ENCODE results near the gene GRK3.
A peak's percentile ranks its signal among the peaks of the same experiment; 100 is the strongest.
"Not testable (repeated sequence)": the region's sequence is repeated elsewhere in the genome, so short reads cannot be mapped to it uniquely, and the experiment has no call there.

Gene GRK3

DNA sequence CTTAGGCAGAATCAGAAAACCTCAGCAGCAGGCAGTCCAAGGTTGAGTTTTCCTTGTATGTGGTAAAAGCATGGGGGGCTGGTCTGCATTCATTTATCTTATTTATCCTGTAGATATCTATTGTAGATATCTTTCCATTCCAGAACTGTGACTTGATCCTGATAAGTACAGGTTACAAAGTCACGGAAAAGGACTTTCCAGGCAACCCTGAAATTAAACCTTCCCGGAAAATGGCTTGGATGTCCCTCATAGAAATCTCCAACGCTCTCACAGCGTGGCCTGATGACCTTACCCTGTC, 128.7 kb downstream of the GRK3 start:
- no peak for DNase-seq (ENCODE audit: insufficient read length, low spot score)
- no peak for FAIRE-seq

DNA sequence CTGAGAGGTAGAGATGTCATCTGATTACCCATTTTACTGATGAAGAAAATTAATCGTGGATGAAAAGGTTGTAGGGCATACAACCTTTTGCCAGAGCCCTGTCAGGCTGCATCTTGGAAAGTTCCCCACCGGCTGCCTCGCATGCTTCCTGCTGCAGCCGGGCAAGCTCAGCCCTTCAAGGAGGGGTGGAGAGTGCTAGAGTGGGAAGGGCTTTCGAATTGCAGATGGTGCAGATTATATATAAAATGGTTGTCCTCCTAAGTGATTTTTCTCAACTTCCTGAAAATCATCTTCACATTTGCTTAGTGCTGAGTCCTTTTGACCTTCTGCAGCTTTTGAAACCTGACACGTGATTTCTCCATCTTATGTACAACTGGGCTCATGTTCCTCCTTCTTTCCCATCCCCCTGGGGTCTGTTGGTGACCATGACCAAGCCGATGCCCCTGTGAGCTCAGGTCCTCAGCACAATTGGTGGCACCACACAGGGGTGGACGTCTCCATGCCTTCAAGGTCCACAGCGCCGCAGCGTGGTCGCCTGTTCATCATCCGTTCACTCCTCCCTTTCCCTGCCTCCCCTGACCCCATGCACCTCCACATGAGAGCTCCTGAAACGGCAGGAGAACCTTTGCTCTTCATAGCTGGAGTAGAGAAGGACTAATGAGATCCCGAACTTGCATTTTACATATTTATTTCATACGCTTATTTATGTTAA, 129.9 kb downstream of the GRK3 start:
- no peak for DNase-seq (ENCODE audit: insufficient read length, low spot score)
- no peak for FAIRE-seq

DNA sequence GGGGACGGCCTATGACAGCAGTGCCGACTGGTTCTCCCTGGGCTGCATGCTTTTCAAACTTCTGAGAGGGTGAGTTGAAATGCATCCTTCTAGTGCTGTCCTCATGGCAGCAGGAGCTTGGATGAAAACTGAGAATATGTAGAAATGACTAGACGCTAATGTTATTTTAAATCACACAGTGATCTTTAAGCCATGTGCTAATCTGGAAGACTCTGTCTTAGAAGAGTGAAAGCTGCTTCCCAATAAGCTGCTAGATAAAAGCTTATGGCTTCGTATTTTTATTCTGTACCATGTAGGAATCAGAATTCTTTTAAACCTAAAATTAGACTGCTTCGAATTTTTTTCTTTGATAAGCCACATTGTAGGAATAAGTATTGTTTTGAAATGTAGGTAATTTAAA, 130.7 kb downstream of the GRK3 start:
- FAIRE-seq, result no peak
- no peak for DNase-seq (ENCODE audit: insufficient read length, low spot score)

DNA sequence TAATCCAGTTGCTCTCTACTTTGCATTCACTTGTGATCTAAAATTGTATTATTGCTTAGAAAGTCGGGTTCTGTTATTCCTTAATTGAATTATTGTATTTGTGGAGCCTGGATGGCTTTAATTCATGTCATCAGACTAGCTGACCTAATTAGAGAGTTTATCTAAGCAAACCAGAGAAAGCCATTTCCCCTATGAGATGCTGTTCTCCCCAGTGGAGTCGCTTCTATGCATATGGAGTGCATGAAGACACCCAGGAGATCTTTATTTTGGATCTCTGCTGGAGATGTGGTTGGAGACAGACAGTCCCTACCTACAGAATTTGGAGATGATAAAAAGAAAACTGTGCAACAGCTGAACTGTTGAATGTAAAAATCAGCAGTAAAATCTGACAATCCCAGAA, 132.3 kb downstream of the GRK3 start:
- no peak for DNase-seq (ENCODE audit: insufficient read length, low spot score)
- FAIRE-seq, result no peak

DNA sequence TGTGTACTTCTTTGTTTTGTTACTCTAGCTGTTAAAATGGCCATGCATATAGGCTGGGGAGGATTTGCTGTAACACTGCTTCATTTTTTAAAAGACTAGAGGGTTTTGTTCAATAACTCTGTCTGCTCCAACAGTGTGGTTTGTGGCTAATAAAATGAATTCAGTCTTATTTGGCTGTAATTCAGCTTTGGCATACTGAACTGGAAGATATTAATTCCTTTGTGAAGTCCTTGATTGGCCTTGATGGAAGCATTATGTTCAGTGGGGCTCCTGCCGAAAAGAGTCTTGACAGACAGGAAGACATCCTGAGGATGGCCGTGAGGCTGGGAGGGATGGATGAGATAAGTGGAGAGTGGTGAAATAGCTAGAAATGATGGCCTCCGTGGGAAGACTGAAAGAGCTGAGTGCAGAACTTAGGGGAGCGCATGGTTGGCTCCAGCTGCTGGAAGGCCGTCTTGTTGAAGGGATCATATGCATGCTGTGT, 132.7 kb downstream of the GRK3 start:
- FAIRE-seq, result no peak

DNA sequence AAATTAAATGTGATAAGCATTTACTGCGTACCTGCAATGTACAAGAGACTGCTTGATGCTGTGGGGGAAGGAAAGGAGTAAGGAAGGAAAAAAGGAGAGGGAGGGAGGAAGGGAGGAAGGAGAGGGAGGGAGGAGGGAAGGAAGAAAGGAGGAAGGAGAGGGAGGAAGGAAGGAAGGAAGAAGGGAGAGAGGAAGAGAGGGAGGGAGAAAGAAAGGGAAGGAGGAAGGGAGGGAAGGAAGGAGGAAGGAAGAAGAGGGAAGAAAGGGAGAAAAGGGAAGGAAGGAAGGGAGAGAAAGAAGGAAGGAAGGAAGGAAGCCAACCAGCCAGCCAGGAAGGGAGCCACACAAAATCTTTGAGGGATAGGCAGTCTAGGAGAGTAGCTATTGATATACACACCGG, 133.5 kb downstream of the GRK3 start:
- FAIRE-seq (no peak), DNase-seq (ENCODE audit: insufficient read length, low spot score) (no peak)

More for the DNA sequence above, 132.7 kb downstream of the GRK3 start:
- DNase-seq (ENCODE audit: insufficient read length, low spot score), result no peak

DNA sequence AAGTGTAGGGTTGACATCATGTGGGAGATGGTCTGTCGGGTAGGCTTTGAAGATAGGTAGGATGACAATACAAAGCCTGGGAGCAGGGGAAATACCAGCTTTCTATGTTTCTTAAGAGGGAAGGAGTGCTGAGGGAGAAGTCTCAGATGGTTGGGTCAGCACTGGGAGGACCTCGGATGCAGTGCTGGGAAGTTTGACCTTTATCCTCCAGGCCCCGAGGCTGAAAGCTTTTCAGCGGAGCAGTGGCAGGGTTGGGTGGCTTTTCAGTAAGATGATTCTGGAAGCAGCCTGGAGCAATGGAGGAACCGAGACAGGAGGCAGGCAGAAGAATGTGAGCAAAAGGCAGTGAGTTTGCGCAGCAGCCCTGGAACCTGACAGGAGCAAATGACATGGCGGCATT, 134.0 kb downstream of the GRK3 start:
- FAIRE-seq, result no peak

DNA sequence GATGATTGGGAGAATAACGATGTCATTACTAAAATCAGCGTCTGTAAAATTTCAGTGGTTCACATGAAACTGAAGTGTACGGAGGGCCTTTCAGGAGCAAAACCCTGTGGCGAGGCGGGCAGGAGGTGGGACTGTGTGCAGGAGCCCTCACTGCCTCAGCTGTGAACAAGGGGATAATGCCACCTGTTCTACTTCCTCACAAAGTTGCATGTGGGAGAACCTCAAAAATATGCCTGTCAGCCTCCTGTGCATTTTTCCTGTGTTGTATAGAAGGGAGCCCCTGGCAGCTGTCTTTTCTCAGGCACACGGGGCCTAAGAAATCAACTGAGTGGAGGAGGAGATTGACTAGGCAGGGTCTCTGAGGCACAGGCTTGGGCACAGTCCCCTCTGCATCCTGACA, 134.5 kb downstream of the GRK3 start:
- FAIRE-seq (no peak), DNase-seq (ENCODE audit: insufficient read length, low spot score) (no peak)

More for the DNA sequence above, 134.0 kb downstream of the GRK3 start:
- DNase-seq (ENCODE audit: insufficient read length, low spot score), result no peak

DNA sequence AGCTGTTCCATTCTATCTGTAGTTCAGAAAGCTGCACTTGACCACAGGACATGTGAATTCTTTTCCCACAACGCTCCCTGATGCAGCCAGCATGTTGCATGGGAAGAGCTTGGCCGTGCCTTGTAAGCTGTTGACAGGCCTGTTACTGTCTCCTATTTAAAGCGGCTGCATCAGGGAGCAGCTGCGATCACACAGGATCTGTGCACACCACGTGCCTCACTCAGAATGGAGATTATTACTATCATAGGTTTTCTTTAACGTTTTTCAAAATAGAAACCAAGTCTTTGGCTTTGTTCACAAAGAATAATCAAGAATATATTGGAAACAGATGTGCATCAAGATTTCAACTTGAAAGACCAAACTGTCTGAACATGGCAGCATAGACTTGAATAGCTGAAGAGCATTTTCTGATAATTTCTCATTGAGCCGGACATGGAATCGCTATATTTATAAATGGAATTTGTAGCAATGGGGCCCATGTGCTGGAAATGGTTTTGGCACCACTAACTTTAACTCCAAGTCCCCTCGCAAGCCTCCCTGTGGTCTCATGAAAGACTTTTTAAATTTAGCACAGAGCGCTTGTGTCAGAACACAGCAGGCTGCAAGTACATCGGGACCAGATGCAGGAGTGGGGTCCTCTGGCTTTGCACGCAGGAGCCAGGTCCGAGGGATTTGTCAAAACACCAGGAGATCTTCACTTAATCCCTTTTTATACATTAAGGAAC, 136.7 kb downstream of the GRK3 start:
- DNase-seq (ENCODE audit: insufficient read length, low spot score) (no peak), FAIRE-seq (no peak)

DNA sequence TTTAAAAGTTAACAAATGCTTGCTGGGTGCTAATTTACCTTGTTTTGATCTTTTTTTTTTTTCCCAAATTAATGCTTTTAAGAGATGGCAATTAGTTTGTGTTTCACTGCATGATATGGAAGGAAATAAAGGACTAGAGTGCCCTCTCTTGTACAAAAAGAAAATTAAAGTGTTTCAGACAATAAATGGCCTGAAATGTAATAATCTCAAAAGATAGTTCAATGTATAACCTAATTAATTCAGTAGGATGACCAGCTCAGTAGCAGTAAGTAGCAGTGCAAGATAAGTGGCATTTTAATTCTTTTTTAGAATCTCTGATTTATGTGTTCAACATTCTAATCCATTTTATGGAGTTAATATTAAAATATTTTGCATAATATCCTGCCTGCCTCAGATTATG, 137.6 kb downstream of the GRK3 start:
- DNase-seq (ENCODE audit: insufficient read length, low spot score) (no peak), FAIRE-seq (peak; percentile 23)

DNA sequence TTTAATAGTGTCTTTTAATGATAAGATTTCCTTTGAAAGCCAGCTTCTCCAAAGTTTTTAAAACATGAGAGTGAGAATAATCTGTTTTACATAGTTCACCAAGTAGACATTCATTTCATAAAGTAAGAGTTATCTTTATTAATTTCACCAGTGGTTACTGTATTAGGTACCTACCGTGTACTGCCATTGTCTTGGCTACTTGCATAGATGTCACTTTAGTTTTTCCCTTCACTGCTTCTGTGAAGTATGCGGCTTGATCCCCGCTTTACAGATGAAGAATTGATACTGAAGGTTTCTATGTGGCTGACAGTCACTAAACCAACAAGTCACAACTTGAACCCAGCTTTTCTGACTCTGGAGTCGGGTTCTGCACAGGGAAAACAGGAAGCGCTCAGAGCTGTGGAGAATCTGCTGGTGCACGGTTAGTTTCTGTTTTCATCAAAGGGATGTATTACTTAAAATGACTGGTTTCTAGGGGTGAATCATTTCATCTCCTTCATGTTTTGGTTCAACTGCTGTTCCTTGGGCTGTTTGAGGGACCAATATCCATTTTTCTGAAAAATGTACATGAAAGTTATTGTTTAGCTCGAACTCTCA, 138.2 kb downstream of the GRK3 start:
- FAIRE-seq (peak; percentile 68), DNase-seq (ENCODE audit: insufficient read length, low spot score) (peak; percentile 14)

DNA sequence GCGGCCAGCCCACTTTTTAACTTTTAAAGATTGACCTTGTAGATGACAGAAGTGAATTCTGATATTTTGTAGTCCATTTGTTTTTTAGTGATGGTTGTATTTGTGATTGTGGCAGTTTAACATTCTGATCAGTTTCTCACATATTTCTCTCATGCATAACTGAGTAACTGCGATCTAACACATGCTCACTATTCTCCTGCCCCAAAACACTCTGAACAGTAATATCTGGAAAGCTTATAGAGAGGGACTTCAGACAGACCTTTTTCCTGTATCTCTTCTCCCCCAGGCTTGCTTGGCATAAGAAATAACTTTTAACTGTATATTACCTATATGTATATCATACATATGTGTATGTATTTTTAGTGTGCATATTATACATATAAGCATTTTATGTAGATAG, 140.2 kb downstream of the GRK3 start:
- FAIRE-seq, result no peak
- no peak for DNase-seq (ENCODE audit: insufficient read length, low spot score)

DNA sequence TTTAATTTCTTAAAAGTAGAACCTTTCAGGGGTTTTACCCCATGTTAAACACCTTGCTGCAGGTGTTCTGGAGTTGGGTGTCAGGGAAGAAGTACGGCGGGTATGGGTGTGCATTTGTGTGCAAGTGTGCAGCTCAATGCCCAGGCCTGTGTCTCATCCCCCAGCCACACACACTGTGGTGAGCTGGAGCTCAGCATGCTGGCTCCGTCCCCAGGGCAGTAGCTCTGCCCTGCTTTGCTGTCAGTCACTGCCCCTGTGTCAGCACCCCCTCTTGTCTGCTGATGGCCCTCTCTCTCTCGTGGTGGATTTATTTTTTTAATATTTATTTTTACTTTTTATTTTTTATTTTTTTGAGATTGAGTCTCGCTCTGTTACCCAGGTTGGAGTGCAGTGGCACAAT, 141.7 kb downstream of the GRK3 start:
- FAIRE-seq (no peak), DNase-seq (ENCODE audit: insufficient read length, low spot score) (no peak)

DNA sequence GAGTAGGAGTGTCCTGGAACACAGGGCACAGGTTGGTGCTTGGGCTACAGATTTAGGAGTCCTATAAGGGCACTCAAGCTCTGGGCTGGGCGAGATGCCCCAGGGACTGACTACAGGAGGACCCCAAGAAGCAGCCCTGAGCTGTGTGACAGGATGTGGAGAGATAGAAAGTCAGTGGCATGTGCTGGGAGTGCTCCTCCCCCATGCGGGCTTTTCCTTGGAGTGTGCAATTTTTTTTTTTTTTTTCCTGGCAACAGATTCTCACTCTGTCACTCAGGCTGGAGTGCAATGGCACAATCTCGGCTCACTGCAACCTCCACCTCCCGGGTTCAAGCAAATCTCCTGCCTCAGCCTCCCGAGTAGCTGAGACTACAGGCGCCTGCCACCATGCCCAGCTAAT, 144.0 kb downstream of the GRK3 start:
- not testable (repeated sequence) for DNase-seq (ENCODE audit: insufficient read length, low spot score); FAIRE-seq

DNA sequence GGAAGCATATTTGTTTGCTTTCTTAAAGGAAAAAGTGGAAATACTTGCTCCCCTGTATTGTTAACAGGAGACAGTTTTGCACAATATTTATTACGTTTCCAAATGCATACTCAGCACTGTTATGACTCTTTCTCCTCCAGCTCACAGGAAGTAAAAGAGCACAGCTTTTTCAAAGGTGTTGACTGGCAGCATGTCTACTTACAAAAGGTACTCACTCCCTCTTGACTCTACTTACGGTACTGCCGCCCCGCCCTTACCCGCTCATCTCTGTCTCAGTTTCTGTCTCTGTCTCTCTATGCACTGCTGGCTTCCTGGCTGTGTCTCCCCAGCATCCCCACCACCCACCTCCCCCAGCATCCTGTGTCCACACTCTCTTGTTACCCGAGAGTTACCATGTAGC, 145.3 kb downstream of the GRK3 start:
- FAIRE-seq, result no peak
- DNase-seq (ENCODE audit: insufficient read length, low spot score), result no peak

DNA sequence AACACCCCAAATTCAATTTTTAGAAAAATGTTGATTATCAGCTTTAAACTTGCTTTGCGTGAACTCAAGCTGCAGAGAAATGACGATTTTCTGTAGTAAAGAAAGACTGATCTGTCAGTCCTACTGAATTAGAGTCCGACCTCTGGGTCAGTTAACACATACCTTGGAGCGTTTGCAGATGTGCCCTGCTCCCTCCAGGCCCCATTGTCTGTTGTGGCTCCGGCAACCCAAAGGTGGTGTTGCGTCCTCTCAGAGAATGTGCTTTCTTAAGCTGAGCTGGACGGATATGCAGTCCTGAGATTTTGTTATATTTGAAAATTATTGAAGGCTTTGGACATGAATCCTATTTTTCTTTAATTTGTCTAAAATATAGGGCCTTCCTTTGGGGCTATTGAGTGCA, 146.0 kb downstream of the GRK3 start:
- DNase-seq (ENCODE audit: insufficient read length, low spot score), result no peak
- FAIRE-seq, result no peak

DNA sequence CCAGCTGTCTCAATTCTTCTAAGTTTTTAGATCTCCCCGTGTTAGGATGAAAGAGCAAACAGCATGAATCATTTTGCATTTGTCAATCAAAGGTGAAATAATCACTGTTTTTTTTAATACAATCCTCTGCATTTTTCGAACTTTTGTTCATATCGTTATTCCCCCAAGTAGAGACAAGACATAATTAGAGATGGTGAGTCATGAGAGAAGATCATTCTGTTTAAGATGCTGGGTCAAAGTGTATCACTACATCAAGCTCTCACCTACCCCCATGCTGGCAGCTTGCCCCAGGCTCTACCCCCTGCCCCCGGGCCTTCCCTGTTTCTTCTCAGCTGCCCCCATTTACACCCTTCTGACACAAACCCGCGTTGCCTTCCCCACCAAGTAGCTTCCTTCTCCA, 147.0 kb downstream of the GRK3 start:
- no peak for FAIRE-seq
- no peak for DNase-seq (ENCODE audit: insufficient read length, low spot score)

DNA sequence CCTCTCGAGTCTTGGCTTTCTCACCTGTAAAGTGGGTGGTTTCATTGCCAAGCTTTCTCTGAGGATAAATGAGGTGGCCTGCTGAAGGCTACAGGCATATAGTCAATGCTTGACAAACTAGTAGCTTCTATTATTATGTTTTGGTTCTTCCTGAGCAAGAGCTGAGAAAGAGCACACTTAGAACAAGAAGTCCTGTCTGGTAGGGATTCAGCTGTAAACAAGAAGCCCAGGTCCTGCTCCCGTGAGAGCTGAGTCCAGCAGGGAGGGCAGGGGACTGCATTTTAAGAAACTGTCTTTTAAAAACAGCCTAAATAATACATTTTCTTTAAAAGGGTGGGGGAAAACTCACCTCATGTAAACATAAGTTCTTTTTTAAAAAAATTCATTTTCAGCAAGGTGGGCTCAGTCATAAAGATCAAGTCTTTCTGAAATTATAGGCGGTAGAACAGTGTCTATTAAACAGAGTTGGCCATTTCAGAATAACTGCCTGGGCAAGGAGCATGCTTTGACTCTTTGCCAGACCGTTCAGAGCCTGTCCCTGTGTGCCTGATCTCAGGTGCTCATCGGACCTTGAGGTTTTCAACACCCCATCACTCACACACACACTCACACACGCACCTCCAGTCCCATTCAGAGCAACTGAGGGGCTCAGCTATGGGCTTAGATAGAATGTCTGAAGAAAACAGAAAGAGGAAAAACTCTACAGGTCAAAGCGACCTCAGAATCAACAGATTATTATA, 148.4 kb downstream of the GRK3 start:
- DNase-seq (ENCODE audit: insufficient read length, low spot score) (no peak), FAIRE-seq (no peak)

DNA sequence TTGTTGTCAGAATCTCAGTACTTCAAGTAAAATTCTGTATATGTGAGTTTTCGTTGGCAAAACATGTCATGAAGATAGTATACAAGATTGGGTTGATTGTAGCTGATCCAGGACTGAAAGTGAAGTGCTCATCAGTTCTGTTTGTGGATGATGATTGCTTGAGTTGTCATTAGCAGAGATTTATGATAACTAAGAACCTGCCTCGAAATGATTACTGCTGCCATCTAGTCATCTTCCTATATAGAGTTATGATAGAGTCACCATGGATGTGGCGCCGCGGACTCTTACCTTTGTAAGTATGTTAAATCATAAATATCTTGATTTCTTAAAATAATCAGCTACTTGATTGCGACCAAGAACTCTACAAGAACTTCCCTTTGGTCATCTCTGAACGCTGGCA, 149.6 kb downstream of the GRK3 start:
- FAIRE-seq (no peak), DNase-seq (ENCODE audit: insufficient read length, low spot score) (no peak)

DNA sequence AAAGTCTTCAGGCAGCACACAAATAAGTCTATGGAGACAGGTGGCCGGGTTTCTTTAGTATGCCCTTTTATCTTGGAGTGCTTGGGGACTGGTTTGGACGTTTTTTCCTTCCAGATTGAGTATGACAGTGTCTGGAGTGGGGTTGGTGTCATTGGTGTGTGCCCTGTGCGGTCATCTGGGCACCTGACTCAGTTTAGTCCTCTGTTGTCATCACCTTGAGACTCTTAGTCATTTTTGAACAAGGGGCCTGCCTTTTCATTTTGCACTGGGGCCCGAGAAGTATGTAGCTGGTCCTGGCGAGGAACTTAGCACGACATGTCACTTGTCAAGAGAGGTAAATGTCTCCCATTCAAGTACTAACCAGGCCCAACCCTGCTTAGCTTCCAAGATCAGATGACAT, 150.3 kb downstream of the GRK3 start:
- FAIRE-seq (no peak), DNase-seq (ENCODE audit: insufficient read length, low spot score) (no peak)

DNA sequence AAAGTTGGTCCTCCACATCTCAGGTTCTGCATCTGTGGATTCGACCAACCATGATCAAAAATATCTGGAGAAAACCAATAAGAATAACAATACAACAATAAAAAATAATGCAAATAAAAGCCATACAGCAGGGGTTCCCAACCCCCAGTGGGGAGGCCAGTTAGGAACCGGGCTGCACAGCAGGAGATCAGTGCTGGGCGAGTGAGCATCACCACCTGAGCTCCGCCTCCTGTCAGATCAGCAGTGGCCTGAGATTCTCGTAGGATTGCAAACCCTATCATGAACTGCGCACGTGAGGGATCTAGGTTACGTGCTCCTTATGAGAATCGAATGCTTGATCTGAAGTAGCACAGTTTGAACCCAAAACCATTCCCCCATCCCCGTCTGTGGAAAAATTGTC, 152.2 kb downstream of the GRK3 start:
- DNase-seq (ENCODE audit: insufficient read length, low spot score), result no peak
- no peak for FAIRE-seq

All from GM19239 (cell line).